OCI-LY1 (cell line): ENCODE measurements around the gene COL20A1.

Source experiments
- H2AFZ ChIP-seq: fragments of 200-600 bp; sonication (generic), shearing (Covaris generic); 2 replicates; pipeline ENCODE4 v1.6.0; 2014; ENCODE audit warnings: antibody characterized with exemption, mild to moderate bottlenecking, low read length
- H3F3A ChIP-seq: fragments of 200-600 bp; sonication (generic), shearing (Covaris generic); 2 replicates; pipeline ENCODE4 v1.6.0; 2014; ENCODE audit warnings: mild to moderate bottlenecking, antibody characterized with exemption, low read length, moderate library complexity; ENCODE audit not compliant: insufficient read depth
- H3K27ac ChIP-seq: fragments of 200-600 bp; sonication (generic); 2 replicates; pipeline ENCODE4 v1.5.1; 2014; ENCODE audit warnings: low read length, mixed run types, mild to moderate bottlenecking, low read depth; ENCODE audit not compliant: poor library complexity, severe bottlenecking
- H3K27me3 ChIP-seq: fragments of 200-600 bp; sonication (generic); 2 replicates; pipeline ENCODE4 v1.6.0; 2014; ENCODE audit warnings: antibody characterized with exemption, mild to moderate bottlenecking, low read length, moderate library complexity; ENCODE audit not compliant: insufficient read depth
- H3K36me3 ChIP-seq: fragments of 200-600 bp; sonication (generic); 2 replicates; pipeline ENCODE4 v1.6.1; 2014; ENCODE audit warnings: mild to moderate bottlenecking, antibody characterized with exemption, low read length, moderate library complexity, mixed read lengths; ENCODE audit not compliant: insufficient read depth
- H3K4me1 ChIP-seq: fragments of 200-600 bp; sonication (generic); 2 replicates; pipeline ENCODE4 v1.5.1; 2014; ENCODE audit warnings: mild to moderate bottlenecking, low read length, moderate library complexity; ENCODE audit not compliant: insufficient read depth, severe bottlenecking
- H3K4me2 ChIP-seq: fragments of 200-600 bp; sonication (generic), shearing (Covaris generic); 2 replicates; pipeline ENCODE4 v1.6.1; 2014; ENCODE audit warnings: low read length
- H3K4me3 ChIP-seq: fragments of 200-600 bp; sonication (generic); 2 replicates; pipeline ENCODE4 v1.5.1; 2014; ENCODE audit warnings: low read length, low read depth, mild to moderate bottlenecking, mixed read lengths; ENCODE audit not compliant: poor library complexity, severe bottlenecking
- H3K79me2 ChIP-seq: fragments of 200-600 bp; shearing (Covaris generic); 2 replicates; pipeline ENCODE4 v1.6.1; 2016; ENCODE audit warnings: mixed run types, low read length, mixed read lengths; ENCODE audit not compliant: insufficient read depth
- H3K9ac ChIP-seq: fragments of 200-600 bp; sonication (generic), shearing (Covaris generic); 2 replicates; pipeline ENCODE4 v1.6.1; 2014; ENCODE audit warnings: mild to moderate bottlenecking, low read length, mixed read lengths
- H3K9me2 ChIP-seq: fragments of 200-600 bp; sonication (generic), shearing (Covaris generic); 2 replicates; pipeline ENCODE4 v1.6.1; 2014; ENCODE audit warnings: low read depth, mild to moderate bottlenecking, low read length, mixed read lengths
- H3K9me3 ChIP-seq: fragments of 200-600 bp; shearing (Covaris generic); 2 replicates; pipeline ENCODE4 v1.6.1; 2014; ENCODE audit warnings: low read length, mixed read lengths
- H4K20me1 ChIP-seq: fragments of 200-600 bp; sonication (generic), shearing (Covaris generic); 2 replicates; pipeline ENCODE4 v1.6.0; 2016; ENCODE audit warnings: mild to moderate bottlenecking, low read length; ENCODE audit not compliant: insufficient read depth
- EZH2 ChIP-seq: fragments of 200-600 bp; sonication (generic), shearing (Covaris generic); IDR thresholded peaks from 2 replicates; pipeline ENCODE4 v1.8.0; 2017; ENCODE audit warnings: borderline replicate concordance, mixed run types, mild to moderate bottlenecking, antibody characterized with exemption, low read length, moderate library complexity, mixed read lengths
- TF ChIP-seq, protein P1 (sequence below): fragments of 200-600 bp; sonication (generic), shearing (Covaris generic); IDR thresholded peaks from 2 replicates; pipeline ENCODE4 v1.5.1; 2017; ENCODE audit warnings: mild to moderate bottlenecking, antibody characterized with exemption, low read length, moderate library complexity, mixed read lengths

Gene COL20A1

DNA sequence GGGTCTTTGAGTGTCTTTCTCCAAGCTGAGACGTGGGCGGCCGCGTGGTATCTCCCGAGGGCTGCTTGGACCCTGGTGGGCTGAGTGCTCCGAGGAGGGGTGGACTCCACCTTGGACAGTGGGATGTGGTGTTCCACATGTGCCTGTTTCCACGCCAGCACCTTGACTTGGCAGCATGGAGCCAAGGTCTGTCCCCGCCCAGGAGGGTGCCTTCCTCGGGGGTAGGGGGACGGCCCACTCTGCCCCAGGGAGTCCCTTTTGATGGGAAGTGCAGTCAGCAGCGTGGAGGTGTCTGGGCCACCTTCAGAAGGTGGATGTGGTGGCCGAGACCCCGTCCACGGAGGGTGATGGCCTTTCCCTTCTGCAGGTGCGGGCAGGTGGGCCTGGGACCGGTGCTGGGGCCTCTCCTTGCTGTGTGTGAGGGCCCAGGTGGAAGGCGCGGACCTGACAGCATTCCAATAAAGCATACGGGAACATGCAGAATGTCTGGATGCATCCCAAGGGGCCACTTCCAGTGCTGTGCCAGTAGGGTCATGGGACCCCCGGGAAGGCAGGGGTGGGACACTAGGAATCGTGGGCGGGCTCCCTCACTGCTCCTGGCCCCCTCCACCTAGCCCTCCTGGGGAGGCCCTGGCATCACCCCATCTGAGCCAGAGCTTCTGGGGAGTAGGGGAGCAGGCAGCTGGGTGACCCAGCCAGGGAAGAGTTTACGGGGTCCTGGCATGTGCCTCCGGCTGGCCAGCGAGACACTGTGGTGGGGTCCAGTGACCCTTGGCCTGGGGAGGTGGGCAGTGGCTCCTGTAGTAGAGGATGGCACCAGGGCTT is 3.5 kb upstream of the COL20A1 start:
- no peaks in the 10 kb centered on the region for H3K79me2 ChIP-seq
- no peak overlapping the region for H3K27ac ChIP-seq
- H3F3A ChIP-seq, result no peaks in the 10 kb centered on the region
- no peak overlapping the region for H3K9ac ChIP-seq
- H2AFZ ChIP-seq, result no peak overlapping the region
- no peak for TF ChIP-seq EZH2
- TF ChIP-seq, protein P1, sequence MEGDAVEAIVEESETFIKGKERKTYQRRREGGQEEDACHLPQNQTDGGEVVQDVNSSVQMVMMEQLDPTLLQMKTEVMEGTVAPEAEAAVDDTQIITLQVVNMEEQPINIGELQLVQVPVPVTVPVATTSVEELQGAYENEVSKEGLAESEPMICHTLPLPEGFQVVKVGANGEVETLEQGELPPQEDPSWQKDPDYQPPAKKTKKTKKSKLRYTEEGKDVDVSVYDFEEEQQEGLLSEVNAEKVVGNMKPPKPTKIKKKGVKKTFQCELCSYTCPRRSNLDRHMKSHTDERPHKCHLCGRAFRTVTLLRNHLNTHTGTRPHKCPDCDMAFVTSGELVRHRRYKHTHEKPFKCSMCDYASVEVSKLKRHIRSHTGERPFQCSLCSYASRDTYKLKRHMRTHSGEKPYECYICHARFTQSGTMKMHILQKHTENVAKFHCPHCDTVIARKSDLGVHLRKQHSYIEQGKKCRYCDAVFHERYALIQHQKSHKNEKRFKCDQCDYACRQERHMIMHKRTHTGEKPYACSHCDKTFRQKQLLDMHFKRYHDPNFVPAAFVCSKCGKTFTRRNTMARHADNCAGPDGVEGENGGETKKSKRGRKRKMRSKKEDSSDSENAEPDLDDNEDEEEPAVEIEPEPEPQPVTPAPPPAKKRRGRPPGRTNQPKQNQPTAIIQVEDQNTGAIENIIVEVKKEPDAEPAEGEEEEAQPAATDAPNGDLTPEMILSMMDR, result no peak
- H3K4me2 ChIP-seq, result no peak overlapping the region
- no peaks in the 10 kb centered on the region for H3K9me3 ChIP-seq
- no peaks in the 10 kb centered on the region for H4K20me1 ChIP-seq
- H3K4me3 ChIP-seq, result no peak overlapping the region
- no peaks in the 10 kb centered on the region for H3K4me1 ChIP-seq
- H3K36me3 ChIP-seq, result peaks cover 4% of the 10 kb centered on the region; the same call in 1 of the 2 replicates
- H3K27me3 ChIP-seq, result no peaks in the 10 kb centered on the region
- no peaks in the 10 kb centered on the region for H3K9me2 ChIP-seq

DNA sequence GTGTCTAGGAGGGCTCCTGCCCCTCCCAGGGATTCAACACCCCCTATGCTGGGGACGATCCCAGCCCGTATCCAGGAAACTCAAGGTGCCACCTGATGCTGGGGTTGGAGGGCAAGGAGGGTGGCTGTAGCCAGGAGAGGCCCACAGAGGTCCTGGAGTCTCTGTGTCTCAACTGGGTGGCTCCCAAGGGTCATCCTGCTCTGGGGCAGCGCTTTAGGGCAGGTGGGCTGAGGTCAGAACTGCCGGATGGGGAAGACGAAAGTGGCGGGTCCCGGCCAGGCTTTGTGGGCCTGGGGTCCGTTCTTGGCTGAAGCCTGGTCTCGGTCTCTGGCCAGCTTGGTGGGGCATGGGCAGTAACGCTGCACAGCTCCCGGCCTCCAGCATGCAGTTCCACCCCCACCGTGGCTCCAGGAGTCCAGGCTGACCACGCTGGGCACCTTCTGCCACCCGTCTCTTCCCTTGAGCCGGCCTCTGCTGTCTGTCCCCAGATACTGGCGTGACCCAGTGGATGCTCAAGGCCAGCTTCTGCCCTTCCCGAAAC is 2.8 kb upstream of the COL20A1 start:
- peaks cover 4% of the 10 kb centered on the region; the same call in 1 of the 2 replicates for H3K36me3 ChIP-seq
- H3K4me2 ChIP-seq, result no peak overlapping the region
- no peaks in the 10 kb centered on the region for H3K9me2 ChIP-seq
- H3K27me3 ChIP-seq, result no peaks in the 10 kb centered on the region
- H3K4me1 ChIP-seq, result no peaks in the 10 kb centered on the region
- no peaks in the 10 kb centered on the region for H3K79me2 ChIP-seq
- H3K9ac ChIP-seq, result no peak overlapping the region
- no peak overlapping the region for H3K4me3 ChIP-seq
- no peak for TF ChIP-seq EZH2
- TF ChIP-seq, protein P1, result no peak
- no peaks in the 10 kb centered on the region for H3F3A ChIP-seq
- H4K20me1 ChIP-seq, result no peaks in the 10 kb centered on the region
- H2AFZ ChIP-seq, result no peak overlapping the region
- H3K9me3 ChIP-seq, result no peaks in the 10 kb centered on the region
- no peak overlapping the region for H3K27ac ChIP-seq

DNA sequence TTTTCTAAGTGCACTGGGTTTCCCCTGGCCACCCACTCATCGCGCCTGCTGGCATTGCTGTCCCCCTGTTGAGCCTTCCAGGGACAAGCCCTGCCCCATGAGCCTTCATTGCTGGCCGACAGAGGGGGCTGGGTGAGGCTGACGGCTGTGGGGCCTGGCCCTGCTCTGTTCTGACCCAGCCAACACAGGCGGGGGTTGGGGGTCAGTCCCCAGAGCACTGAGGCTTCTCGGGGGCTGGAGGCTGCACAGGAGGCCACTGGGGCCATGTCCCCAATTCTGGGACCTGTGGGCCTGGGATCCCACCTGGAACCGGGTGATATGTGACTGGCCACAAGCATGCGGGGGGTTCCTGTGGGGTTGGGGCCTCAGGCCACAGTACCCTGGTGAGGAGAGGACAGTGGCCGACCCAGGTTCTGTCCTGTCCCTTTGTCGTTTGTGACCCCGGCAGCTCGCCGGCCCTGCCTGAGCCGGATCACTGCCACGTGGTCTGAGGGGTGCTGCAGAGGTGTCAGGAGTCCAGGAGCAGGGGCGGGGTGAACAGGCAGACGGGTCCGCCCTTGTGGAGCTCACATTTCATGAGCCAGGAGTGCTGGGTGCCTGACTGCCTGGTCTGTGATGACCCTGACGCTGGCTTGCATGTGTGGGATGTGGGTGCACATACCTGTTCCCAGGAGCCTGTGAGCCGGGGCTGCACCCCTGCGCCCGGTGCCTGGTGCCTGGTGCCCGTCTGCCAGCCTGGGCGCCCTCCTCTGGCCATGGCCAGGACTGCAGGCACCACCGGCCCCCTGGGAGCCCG is 2.1 kb upstream of the COL20A1 start:
- no peak overlapping the region for H3K9ac ChIP-seq
- H2AFZ ChIP-seq, result no peak overlapping the region
- no peaks in the 10 kb centered on the region for H3K9me3 ChIP-seq
- H3K9me2 ChIP-seq, result no peaks in the 10 kb centered on the region
- peaks cover 4% of the 10 kb centered on the region; the same call in 1 of the 2 replicates for H3K36me3 ChIP-seq
- no peak overlapping the region for H3K4me3 ChIP-seq
- TF ChIP-seq, protein P1, result peak; percentile 57
- TF ChIP-seq EZH2, result no peak
- H3K27me3 ChIP-seq, result no peaks in the 10 kb centered on the region
- H3K4me1 ChIP-seq, result no peaks in the 10 kb centered on the region
- H3F3A ChIP-seq, result no peaks in the 10 kb centered on the region
- H3K27ac ChIP-seq, result no peak overlapping the region
- H3K79me2 ChIP-seq, result no peaks in the 10 kb centered on the region
- H4K20me1 ChIP-seq, result no peaks in the 10 kb centered on the region
- H3K4me2 ChIP-seq, result no peak overlapping the region
